Measurements from ENCODE around the gene WNT8B. TPM values are rescaled to one million over a fixed set of nuclear protein-coding genes. Genes with fewer than 3 reads are reported as not detected.
A peak's percentile ranks its signal among the peaks of the same experiment; 100 is the strongest.

Gene WNT8B
- total RNA-seq, 4 donors from 2014 or later, result not detected

GRCh38 chr10:100480002-100480401 lies 17.2 kb downstream of the WNT8B start:
- H3K27ac ChIP-seq, result no peak overlapping the region
- H3K4me1 ChIP-seq, result peaks cover 9 to 27% (median 17%) of the 10 kb centered on the region in 4 donors
- H3K4me3 ChIP-seq, result no peak overlapping the region
- H3K36me3 ChIP-seq, result no peaks in the 10 kb centered on the region
- H3K9me3 ChIP-seq, result no peaks in the 10 kb centered on the region
- intact Hi-C loops (cut with DNase I; ENCODE audit: low total_unique reads) (no loop called here), in situ Hi-C loops (cut with MboI; ENCODE audit: low pct_ligation_motif_present in 1 of 4, low pct_unique_long_range_greater_than_20kb in 1 of 4, low sequenced_read_pairs in 3 of 4) (no loop called here)
- no peak for DNase-seq
- peaks cover 55% of the 10 kb centered on the region for H3K27me3 ChIP-seq
- TF ChIP-seq EP300 (IDR thresholded peaks at IDR 0.05; ENCODE audit: low read depth), result no peak
- TF ChIP-seq POLR2AphosphoS5 (IDR thresholded peaks at IDR 0.05), result no peak
- TF ChIP-seq CTCF (IDR thresholded peaks at IDR 0.05), result no peak
- TF ChIP-seq POLR2A (IDR thresholded peaks at IDR 0.05), result no peak
- 79 to 83% methylated on average over 2 of the region's 2 CpGs for WGBS, 2 donors (ENCODE audit: low coverage in 1 of 2)

DNA sequence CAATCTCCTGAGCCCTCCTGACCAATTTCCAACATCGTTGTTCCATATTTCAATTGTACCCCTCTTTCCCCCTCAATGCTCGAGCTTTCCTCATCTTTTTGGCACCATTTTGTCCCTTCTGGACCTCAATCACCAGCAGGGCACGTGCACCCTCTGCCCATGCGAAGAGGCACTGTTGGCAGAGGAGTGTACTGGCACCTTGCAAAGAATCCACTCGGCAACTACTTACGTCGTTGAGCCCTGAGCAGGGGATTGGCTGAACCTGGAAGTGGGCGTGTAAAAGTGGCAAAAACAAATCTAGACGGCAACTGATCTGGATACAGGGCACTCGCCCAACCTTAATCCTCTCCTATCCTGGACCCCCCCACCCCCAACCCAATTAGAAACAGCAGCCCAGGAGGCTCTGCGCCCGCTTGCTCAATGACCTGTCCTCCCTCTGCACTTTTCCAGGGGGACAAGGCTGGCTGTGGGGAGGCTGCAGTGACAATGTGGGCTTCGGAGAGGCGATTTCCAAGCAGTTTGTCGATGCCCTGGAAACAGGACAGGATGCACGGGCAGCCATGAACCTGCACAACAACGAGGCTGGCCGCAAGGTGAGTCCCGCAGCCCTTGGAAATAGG lies 18.8 kb downstream of the WNT8B start:
- H3K27ac ChIP-seq, result no peak overlapping the region
- intact Hi-C loops (cut with DNase I; ENCODE audit: low total_unique reads) (no loop called here), in situ Hi-C loops (cut with MboI; ENCODE audit: low pct_ligation_motif_present in 1 of 4, low pct_unique_long_range_greater_than_20kb in 1 of 4, low sequenced_read_pairs in 3 of 4) (no loop called here)
- peak; percentile 92 for DNase-seq
- peaks cover 55% of the 10 kb centered on the region for H3K27me3 ChIP-seq
- no peaks in the 10 kb centered on the region for H3K36me3 ChIP-seq
- TF ChIP-seq CTCF (IDR thresholded peaks at IDR 0.05), result peak in 2 of 5 experiments; percentile 16 to 22
- TF ChIP-seq EP300 (IDR thresholded peaks at IDR 0.05; ENCODE audit: low read depth), result no peak
- 1 to 17% methylated on average over 1 to 19 of the region's 19 CpGs for WGBS, 2 donors (ENCODE audit: low coverage in 1 of 2)
- H3K4me3 ChIP-seq, result peak overlapping the region; percentile 12 to 59 (median 34)
- peaks cover 9 to 27% (median 17%) of the 10 kb centered on the region in 4 donors for H3K4me1 ChIP-seq
- no peaks in the 10 kb centered on the region for H3K9me3 ChIP-seq

DNA sequence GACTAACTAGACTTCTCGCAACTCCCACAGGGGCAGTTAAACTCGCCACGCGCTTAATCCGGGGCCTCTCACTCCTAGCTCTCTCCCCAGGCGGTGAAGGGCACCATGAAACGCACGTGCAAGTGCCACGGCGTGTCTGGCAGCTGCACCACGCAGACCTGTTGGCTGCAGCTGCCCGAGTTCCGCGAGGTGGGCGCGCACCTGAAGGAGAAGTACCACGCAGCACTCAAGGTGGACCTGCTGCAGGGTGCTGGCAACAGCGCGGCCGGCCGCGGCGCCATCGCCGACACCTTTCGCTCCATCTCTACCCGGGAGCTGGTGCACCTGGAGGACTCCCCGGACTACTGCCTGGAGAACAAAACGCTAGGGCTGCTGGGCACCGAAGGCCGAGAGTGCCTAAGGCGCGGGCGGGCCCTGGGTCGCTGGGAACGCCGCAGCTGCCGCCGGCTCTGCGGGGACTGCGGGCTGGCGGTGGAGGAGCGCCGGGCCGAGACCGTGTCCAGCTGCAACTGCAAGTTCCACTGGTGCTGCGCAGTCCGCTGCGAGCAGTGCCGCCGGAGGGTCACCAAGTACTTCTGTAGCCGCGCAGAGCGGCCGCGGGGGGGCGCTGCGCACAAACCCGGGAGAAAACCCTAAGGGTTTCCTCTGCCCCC lies 19.5 kb downstream of the WNT8B start:
- intact Hi-C loops (cut with DNase I; ENCODE audit: low total_unique reads), result no loop called here
- Histone ChIP-seq H3K27ac (no peak overlapping the region), H3K36me3 (no peaks in the 10 kb centered on the region), H3K27me3 (peaks cover 55% of the 10 kb centered on the region), H3K4me3 (peak overlapping the region; percentile 27 to 59 (median 44)), H3K4me1 (peaks cover 9 to 27% (median 17%) of the 10 kb centered on the region in 4 donors), H3K9me3 (no peaks in the 10 kb centered on the region)
- DNase-seq, result peak; percentile 70
- WGBS, 2 donors (ENCODE audit: low coverage in 1 of 2), result 1% methylated on average over 58 of the region's 59 CpGs; no CpG with 5 or more reads in 1 of the 2 donors
- no peak for TF ChIP-seq POLR2AphosphoS5 (IDR thresholded peaks at IDR 0.05)
- TF ChIP-seq EP300 (IDR thresholded peaks at IDR 0.05; ENCODE audit: low read depth), result no peak
- TF ChIP-seq POLR2A (IDR thresholded peaks at IDR 0.05), result no peak
- peak; percentile 58 to 84 (median 64) for TF ChIP-seq CTCF (IDR thresholded peaks at IDR 0.05)
- in situ Hi-C loops (cut with MboI; ENCODE audit: low pct_ligation_motif_present in 1 of 4, low pct_unique_long_range_greater_than_20kb in 1 of 4, low sequenced_read_pairs in 3 of 4), result no loop called here

- in situ Hi-C loops (cut with MboI; ENCODE audit: low pct_ligation_motif_present in 1 of 4, low pct_unique_long_range_greater_than_20kb in 1 of 4, low sequenced_read_pairs in 3 of 4) (no loop called here), intact Hi-C loops (cut with DNase I; ENCODE audit: low total_unique reads) (no loop called here)
- Histone ChIP-seq H3K9me3 (no peaks in the 10 kb centered on the region), H3K27ac (no peak overlapping the region), H3K36me3 (peaks cover 0 to 5% (median 1%) of the 10 kb centered on the region in 4 donors), H3K4me1 (peaks cover 9 to 27% (median 17%) of the 10 kb centered on the region in 4 donors), H3K4me3 (peak overlapping the region in 3 of 4 donors; percentile 27 to 59 (median 40)), H3K27me3 (peaks cover 50% of the 10 kb centered on the region)
- WGBS, 2 donors (ENCODE audit: low coverage in 1 of 2), result 10 to 26% methylated on average over 3 to 5 of the region's 5 CpGs
- TF ChIP-seq POLR2AphosphoS5 (IDR thresholded peaks at IDR 0.05) (no peak), EP300 (IDR thresholded peaks at IDR 0.05; ENCODE audit: low read depth) (no peak), POLR2A (IDR thresholded peaks at IDR 0.05) (no peak), CTCF (IDR thresholded peaks at IDR 0.05) (no peak)
- DNase-seq, result no peak
Observed at GRCh38 chr10:100482834-100483185, 20.0 kb downstream of the WNT8B start.
